HG03457 (cell line): ENCODE measurements around the gene KRTAP5-2.
"Not testable (repeated sequence)": the region's sequence is repeated elsewhere in the genome, so short reads cannot be mapped to it uniquely, and the experiment has no call there.

ENCODE experiments used
- ATAC-seq: cut with Tn5 transposase; IDR thresholded peaks from one replicate; pipeline ENCODE4 v1.9.1; 2021; ENCODE audit warnings: moderate number of reproducible peaks; ENCODE audit not compliant: unreplicated experiment

KRTAP5-2 gene, protein sequence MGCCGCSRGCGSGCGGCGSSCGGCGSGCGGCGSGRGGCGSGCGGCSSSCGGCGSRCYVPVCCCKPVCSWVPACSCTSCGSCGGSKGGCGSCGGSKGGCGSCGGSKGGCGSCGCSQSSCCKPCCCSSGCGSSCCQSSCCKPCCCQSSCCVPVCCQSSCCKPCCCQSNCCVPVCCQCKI

DNA sequence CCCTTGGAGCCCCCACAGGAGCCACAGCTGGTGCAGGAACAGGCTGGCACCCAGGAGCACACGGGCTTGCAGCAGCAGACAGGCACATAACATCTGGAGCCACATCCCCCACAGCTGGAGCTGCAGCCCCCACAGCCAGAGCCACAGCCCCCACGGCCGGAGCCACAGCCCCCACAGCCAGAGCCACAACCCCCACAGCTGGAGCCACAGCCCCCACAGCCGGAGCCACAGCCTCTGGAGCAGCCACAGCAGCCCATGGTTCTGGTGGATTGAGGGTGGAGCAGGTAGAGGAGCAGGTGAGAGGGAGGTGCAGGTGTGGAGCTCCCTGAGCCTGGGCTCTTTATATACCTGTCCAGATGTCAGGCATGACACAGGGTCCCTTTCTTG is at the start of gene KRTAP5-2:
TSS of gene KRTAP5-2 (minus strand) at position 301 of the 387 bp plus-strand sequence. CDS start at position 257, 44 bp downstream.
- no peak for ATAC-seq

- not testable (repeated sequence) for ATAC-seq
These were observed 48.4 kb upstream of the KRTAP5-2 start for GRCh38 chr11:1646540-1646939.

DNA sequence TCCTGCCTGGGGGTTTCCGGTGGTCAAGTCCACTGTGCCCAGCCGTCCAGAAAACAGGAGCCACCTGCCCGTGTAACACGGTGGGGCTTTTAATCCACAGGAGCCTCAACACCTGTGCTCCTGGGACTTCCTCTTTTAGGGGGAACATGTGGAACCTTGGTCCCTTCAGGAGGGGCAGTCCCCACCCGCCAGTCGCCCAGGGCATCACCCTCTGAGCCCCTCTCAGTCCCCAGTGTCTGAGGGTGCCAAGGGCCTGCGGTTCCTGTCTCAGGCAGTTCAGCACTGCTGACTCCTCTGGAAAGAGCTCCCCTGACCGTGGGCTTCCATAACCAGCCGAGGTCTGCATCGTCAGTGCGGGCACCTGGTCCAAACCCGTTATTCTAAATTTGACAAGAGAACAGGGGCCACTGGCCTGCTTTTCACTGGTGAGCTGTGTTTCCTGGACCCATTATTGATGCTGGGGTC is 47.3 kb upstream of the KRTAP5-2 start:
- ATAC-seq: no peak

- ATAC-seq: no peak
These were observed 46.7 kb upstream of the KRTAP5-2 start for GRCh38 chr11:1644601-1645356.

- no peak for ATAC-seq
These were observed 45.1 kb upstream of the KRTAP5-2 start for GRCh38 chr11:1643146-1643690.

GRCh38 chr11:1642288-1643145 is 44.4 kb upstream of the KRTAP5-2 start:
- ATAC-seq: no peak

DNA sequence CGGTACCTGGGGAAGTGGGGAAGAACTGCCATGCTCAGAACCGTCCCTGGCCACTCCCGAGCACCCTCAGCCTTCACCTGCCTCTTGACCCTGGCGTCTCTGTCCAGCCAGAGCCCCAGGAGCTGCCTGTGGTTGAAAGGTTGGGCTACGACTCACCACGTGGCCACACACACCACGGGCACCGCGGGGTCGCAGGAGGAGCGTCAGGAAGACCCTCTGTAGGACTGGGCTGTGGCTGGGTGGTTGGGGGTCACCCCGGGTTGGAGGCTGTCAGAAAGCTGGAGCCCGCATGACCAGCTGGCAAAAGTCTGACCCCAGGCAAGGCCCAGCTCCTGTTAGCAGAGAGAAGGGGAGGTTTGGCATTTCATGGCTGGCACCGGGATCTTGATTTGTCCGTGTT is 43.0 kb upstream of the KRTAP5-2 start:
- ATAC-seq: no peak

- ATAC-seq: no peak
These were observed 42.2 kb upstream of the KRTAP5-2 start for GRCh38 chr11:1640076-1640946.

DNA sequence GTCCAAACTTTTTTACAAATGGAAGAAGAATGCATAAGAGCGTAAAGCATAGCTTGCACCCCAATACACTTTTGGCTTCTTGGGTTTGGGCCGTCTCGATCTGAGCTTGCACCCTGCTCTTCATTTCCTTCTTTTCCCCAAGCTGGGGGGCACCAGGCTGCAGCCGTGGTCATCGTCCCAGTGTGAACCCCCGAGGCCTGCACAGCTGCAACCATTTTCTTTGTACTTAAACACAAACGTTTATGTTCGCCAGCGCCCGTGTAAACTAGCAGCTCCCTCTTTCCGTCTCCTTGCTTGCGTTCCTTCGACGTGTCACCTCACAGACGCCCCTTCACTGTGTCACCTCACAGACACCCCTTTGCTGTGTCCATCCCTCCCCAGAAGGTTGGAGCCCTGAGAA is 41.6 kb upstream of the KRTAP5-2 start:
- ATAC-seq: no peak

GRCh38 chr11:1639102-1639620 is 41.1 kb upstream of the KRTAP5-2 start:
- no peak for ATAC-seq

DNA sequence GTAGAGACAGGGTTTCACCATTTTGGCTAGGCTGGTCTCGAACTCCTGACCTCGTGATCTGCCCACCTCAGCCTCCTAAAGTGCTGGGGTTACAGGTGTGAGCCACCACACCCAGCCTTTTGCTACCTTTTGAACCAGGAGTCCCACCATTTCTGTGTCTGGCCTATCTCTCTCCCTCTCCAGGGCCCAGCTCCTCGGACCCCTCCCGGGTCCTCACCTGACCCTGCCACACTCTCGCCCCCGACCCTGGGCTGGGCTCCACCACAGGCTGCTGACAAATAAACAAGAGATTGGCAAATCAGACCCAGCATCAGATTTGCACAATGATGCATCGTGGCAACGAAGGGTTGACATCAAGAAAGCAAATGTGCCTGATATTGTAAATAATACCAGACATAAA is 40.2 kb upstream of the KRTAP5-2 start:
- no peak for ATAC-seq

GRCh38 chr11:1637628-1638027 is 39.5 kb upstream of the KRTAP5-2 start:
- ATAC-seq: no peak

DNA sequence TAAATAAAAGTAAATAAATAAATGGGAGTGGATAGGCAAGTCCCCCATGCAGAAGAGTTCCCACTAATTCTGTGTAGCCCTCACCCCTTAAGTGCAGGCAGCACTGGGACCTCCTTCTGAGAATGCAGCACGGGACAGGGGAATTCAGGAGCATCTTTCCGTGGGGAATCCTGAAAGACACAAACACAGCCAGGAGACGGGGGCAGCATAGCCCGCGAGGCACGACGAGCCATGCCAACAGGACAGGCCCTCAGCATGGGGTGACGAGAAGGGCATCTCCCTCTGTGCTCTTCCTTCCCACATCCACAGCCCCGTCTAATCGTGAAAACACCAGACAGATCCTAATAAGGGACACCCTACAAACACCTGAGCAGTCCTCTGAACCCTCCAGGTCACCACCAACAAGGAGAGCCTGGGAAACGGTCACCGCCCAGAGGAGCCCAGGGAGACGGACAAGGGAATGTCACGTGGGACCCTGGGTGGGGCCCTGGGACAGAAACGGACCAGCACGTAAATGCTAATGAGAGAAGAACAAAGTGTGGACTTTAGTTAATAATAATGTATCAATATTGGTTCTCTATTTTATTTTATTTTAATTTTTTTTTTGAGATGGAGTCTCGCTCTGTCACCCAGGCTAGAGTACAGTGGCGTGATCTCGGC is 38.3 kb upstream of the KRTAP5-2 start:
- ATAC-seq: no peak

GRCh38 chr11:1633864-1634263 is 35.8 kb upstream of the KRTAP5-2 start:
- no peak for ATAC-seq

DNA sequence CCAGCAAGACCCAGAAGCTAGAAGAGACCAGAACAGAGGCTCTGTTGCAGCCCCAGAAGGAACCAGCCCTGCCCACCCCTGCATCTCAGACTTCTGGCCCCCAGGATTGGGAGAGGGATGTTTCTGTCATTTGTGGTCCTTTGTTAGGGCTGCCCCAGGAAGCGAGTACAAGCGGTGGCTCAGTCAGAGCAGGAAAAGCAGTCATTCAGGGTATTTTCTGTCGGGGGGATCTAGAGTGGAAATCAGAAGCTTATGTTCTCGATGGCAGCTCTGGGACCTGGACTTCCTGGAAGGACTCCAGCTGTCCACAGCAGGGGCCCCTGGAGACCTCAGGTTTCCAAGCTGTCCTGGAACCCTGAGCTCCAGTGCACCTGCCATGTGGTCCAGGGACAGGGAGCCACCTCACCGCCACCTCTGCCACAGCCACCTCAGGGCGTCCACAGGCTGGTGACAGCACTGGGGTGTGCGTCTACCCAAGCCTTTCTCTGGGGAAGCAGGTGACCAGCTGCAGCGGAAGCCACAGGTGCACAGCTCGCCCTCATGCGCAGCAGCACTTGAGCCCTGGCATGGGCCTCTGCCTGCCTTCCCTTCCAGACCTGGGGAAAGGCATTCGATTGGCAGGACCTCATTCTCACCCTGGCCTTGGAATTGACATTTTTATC is 34.1 kb upstream of the KRTAP5-2 start:
- ATAC-seq: no peak

DNA sequence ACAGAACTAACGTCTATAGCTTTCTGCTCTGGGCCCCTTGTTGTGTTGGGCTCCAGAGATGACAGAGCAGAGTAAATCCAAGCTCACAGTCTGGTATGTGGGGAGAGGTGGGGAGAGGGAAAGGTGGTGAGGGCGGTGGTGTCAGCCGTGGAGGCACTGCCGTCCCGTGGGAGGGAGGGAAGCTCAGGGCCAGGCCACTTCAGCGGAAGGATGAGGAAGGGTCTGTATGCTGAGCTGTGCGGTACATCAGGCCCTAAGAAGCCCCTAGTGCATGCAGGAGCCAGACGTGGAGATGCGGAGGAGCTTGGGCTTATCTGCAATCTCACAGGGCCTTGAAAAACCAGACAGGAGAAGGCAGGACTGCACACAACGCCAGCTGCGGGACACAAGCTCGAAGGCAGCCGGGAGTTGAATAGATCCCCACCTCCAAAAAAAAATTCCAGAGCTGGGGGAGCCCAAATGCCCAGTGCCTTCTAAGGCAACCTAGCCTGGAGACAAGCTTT is 33.0 kb upstream of the KRTAP5-2 start:
- no peak for ATAC-seq

DNA sequence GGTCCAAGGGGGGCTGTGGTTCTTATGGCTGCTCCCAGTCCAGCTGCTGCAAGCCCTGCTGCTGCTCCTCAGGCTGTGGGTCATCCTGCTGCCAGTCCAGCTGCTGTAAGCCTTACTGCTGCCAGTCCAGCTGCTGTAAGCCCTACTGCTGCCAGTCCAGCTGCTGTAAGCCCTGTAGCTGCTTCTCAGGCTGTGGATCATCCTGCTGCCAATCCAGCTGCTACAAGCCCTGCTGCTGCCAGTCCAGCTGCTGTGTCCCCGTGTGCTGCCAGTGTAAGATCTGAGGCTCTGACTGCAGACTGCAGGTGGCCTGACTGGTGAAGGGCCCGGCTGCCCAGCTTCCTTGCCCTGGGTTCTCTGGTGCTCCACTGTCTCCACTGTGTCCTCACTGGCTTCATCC is 32.2 kb upstream of the KRTAP5-2 start:
- no peak for ATAC-seq

DNA sequence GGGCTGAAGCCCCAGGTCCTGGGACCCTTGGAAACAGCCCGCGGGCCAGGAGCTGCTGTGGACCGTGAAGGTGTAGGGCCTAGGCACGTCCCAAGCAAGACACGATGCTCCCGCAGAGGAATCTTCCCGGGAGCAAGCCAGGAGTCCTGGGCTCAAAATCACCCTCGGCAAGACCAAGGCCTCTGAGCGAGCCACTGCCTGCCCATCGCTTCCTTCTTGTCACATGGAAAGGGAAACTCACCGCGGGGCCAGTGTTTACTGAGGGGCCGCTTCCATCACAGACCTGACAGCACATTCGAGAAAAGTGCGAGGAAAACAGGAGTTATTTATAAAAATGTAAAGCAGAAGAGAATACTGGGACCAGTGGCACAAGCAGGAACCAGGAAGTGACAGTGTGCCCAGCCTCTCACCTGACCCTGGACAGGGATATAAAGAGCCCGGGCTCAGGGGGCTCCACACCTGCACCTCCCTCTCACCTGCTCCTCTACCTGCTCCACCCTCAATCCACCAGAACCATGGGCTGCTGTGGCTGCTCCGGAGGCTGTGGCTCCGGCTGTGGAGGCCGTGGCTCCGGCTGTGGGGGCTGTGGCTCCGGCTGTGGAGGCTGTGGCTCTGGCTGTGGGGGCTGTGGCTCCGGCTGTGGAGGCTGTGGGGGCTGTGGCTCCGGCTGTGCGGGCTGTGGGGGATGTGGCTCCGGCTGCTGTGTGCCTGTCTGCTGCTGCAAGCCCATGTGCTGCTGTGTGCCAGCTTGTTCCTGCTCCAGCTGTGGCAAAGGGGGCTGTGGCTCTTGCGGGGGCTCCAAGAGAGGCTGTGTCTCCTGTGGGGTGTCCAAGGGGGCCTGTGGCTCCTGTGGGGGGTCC is 31.5 kb upstream of the KRTAP5-2 start, which contains the start of gene KRTAP5-5:
TSS of gene KRTAP5-5 (plus strand) at position 450 of the 860 bp plus-strand sequence. CDS start at position 516, 66 bp downstream.
- no peak for ATAC-seq
